Glutamatergic neuron (in vitro differentiated cells): ENCODE results near the gene ELAC2. TPM values are rescaled to one million over a fixed set of nuclear protein-coding genes. Genes with fewer than 3 reads are reported as not detected.

Experiments used
- DNase-seq: peaks from one replicate; pipeline ENCODE4 v3.0.0; 2022
- H3K27ac Mint-ChIP-seq: one replicate; pipeline ENCODE4 v1.8.0; 2020; ENCODE audit warnings: mild to moderate bottlenecking, mixed read lengths, inconsistent platforms; ENCODE audit not compliant: unreplicated experiment
- H3K27me3 Mint-ChIP-seq: one replicate; pipeline ENCODE4 v1.8.0; 2020; ENCODE audit warnings: mild to moderate bottlenecking, moderate library complexity, mixed read lengths, inconsistent platforms; ENCODE audit not compliant: unreplicated experiment
- H3K36me3 Mint-ChIP-seq: one replicate; pipeline ENCODE4 v1.8.0; 2020; ENCODE audit warnings: mild to moderate bottlenecking, mixed read lengths, inconsistent platforms; ENCODE audit not compliant: unreplicated experiment
- H3K4me1 Mint-ChIP-seq: one replicate; pipeline ENCODE4 v1.8.0; 2020; ENCODE audit warnings: mild to moderate bottlenecking, low read depth, mixed read lengths, inconsistent platforms; ENCODE audit not compliant: unreplicated experiment
- H3K4me3 Mint-ChIP-seq: one replicate; pipeline ENCODE4 v1.8.0; 2020; ENCODE audit warnings: mild to moderate bottlenecking, mixed read lengths, inconsistent platforms; ENCODE audit not compliant: unreplicated experiment
- H3K9me3 Mint-ChIP-seq: one replicate; pipeline ENCODE4 v1.8.0; 2020; ENCODE audit warnings: mild to moderate bottlenecking, moderate library complexity, mixed read lengths, inconsistent platforms; ENCODE audit not compliant: unreplicated experiment
- total RNA-seq: library from RNA; stranded (reverse); fragmentation: NEBNext Ultra II Directional; extraction: Animal tissue kit (Norgen Biotek cat#: 25700); gene quantifications from one replicate; pipeline ENCODE4 v1.2.1, GENCODE V29; 2021; ENCODE audit not compliant: unreplicated experiment
- TF ChIP-seq, protein P1 (sequence below): fragments of 200-600 bp; sonication (generic); IDR thresholded peaks from one replicate; pipeline ENCODE4 v1.5.0; 2021; ENCODE audit not compliant: partially characterized antibody, unreplicated experiment

The ELAC2 gene
- total RNA-seq, 1 donor from 2014 or later, result 65.7 TPM

DNA sequence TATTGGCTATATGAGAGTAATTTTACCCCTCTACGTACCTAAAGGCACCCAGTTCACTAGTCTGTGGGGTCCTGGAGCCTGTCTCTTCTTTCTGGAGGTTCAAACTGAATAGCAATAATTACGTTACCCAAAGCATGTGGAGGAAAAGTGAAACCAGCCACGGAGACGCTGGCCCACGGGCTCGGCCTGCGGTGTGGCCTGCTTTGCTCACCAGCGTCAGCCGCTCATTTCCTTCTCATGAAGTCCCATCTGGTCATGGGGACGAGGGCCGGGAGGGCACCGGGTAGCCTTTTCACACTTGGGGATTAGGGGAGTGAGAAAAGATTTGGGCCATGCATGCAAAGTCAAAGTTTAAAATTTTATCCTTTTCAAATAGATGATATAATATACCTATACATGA, 26.9 kb downstream of the ELAC2 start:
- Mint-ChIP-seq H3K27me3 (peaks cover 5% of the 10 kb centered on the region), H3K4me1 (peaks cover 17% of the 10 kb centered on the region), H3K27ac (no peak overlapping the region), H3K36me3 (peaks cover 14% of the 10 kb centered on the region), H3K4me3 (no peak overlapping the region), H3K9me3 (no peaks in the 10 kb centered on the region)
- TF ChIP-seq, protein P1, sequence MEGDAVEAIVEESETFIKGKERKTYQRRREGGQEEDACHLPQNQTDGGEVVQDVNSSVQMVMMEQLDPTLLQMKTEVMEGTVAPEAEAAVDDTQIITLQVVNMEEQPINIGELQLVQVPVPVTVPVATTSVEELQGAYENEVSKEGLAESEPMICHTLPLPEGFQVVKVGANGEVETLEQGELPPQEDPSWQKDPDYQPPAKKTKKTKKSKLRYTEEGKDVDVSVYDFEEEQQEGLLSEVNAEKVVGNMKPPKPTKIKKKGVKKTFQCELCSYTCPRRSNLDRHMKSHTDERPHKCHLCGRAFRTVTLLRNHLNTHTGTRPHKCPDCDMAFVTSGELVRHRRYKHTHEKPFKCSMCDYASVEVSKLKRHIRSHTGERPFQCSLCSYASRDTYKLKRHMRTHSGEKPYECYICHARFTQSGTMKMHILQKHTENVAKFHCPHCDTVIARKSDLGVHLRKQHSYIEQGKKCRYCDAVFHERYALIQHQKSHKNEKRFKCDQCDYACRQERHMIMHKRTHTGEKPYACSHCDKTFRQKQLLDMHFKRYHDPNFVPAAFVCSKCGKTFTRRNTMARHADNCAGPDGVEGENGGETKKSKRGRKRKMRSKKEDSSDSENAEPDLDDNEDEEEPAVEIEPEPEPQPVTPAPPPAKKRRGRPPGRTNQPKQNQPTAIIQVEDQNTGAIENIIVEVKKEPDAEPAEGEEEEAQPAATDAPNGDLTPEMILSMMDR, result no peak
- no peak for DNase-seq

DNA sequence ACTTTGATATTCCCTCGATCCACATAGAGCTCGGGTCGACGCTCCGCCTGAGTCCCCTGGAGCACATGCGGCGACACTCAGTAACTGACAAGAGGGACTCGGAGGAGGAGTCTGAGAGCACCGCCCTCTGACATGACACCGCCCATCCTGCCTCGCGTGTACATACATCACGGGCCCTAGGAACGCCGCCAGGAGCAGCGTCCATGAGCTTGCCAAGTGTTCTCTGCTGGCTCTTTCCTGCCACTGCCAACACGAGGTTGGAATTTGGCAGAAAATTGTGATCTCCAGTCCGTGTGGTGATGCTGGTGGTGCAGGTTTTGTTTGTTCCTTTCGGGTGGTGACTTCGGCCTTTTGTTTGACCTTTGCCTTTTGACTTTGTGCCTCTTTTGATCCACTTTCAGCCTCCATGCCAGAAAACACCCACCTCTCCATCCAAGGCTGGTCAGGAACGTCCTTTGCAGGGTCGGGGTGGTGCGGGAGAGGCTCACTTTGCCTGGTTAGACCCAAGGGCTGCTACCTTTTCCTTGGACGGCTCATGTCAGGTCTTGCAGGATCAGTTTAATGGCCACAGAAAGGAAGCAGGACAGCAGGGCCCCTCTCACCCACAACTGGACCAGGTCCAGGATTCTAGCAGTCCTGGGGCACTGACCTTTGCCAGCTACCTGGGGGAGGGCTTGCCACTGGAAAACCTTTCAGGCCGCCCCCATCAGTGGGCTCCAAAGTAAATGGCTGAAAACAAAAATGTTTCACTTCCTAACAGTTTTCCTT, 27.6 kb downstream of the ELAC2 start:
- peaks cover 5% of the 10 kb centered on the region for H3K27me3 Mint-ChIP-seq
- H3K27ac Mint-ChIP-seq, result no peak overlapping the region
- no peak overlapping the region for H3K4me3 Mint-ChIP-seq
- peaks cover 14% of the 10 kb centered on the region for H3K36me3 Mint-ChIP-seq
- no peaks in the 10 kb centered on the region for H3K9me3 Mint-ChIP-seq
- TF ChIP-seq, protein P1, result no peak
- H3K4me1 Mint-ChIP-seq, result peaks cover 24% of the 10 kb centered on the region
- no peak for DNase-seq

DNA sequence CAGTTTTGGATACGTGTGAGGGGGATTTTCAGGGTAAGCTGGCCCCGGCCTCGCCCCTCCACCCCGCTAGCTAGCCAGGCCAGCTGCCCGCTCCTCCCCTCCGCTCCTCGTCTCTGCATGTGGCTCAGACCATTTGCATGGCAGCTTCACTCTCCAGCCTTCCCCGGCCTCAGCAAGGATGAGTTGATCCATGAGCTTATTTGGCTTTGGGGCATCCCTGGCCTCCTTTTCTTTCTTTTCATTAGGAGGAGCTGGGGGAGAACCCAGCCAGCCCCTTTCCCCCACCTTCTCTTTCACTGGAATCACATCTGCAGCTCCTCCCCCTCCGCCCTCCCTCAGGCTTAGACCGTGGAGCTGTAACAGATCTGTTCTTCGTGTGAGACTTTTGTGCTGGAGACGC, 30.7 kb downstream of the ELAC2 start:
- H3K36me3 Mint-ChIP-seq, result peaks cover 13% of the 10 kb centered on the region
- peaks cover 27% of the 10 kb centered on the region for H3K4me1 Mint-ChIP-seq
- H3K4me3 Mint-ChIP-seq, result no peak overlapping the region
- TF ChIP-seq, protein P1, result no peak
- no peak overlapping the region for H3K27ac Mint-ChIP-seq
- H3K9me3 Mint-ChIP-seq, result peaks cover 3% of the 10 kb centered on the region
- DNase-seq, result no peak
- peaks cover 5% of the 10 kb centered on the region for H3K27me3 Mint-ChIP-seq

DNA sequence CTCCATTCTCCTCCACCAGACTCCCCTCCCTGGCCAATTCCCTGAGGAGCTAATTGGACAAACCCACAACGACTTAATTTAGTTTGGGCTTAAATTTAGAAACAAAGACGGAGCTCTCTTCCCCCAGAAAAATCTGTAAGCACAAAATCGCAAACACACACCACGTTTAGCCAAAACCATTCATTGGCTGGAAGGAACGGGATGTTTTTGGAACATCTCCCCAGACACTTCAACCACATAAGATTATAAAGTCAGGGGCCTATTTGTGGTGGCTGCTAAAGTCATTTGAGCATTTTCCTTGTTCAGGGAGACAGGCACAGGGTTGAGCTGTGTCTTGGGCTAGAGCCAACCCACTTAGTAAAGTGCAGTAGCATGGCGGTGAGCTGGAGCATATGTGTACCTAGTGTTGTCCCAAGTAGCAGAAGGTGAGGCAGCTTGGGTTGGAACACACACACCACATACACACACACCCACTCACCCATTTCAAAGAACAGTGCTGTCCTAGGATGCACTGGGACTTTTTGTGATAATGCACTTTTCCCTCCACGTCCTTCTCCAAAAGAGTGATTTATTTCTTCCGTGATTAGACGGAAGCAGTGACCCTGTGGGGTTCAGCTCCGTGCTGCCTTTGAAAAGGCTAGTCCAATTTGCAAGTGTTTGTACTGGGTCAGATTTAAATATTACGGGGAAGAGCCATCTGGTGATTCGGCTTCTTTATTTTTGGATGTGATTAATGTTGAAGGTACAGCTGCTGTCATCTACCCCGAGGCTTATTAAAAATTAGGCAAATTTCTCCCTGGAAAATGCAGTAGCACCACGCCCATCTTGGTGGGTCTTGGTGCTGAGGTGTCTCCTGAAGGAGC, 32.2 kb downstream of the ELAC2 start:
- peaks cover 26% of the 10 kb centered on the region for H3K4me1 Mint-ChIP-seq
- H3K36me3 Mint-ChIP-seq, result peaks cover 11% of the 10 kb centered on the region
- no peak for DNase-seq
- peak overlapping the region; percentile 65 for H3K4me3 Mint-ChIP-seq
- TF ChIP-seq, protein P1, result no peak
- peaks cover 3% of the 10 kb centered on the region for H3K9me3 Mint-ChIP-seq
- peaks cover 5% of the 10 kb centered on the region for H3K27me3 Mint-ChIP-seq
- peak overlapping the region; percentile 60 for H3K27ac Mint-ChIP-seq
